KMS-11 (cell line): ENCODE measurements around the gene SMARCA4.
"Not testable (repeated sequence)": the region's sequence is repeated elsewhere in the genome, so short reads cannot be mapped to it uniquely, and the experiment has no call there.

Experiments used
- H2AFZ ChIP-seq: fragments of 200-600 bp; sonication (generic); 2 replicates; pipeline ENCODE4 v1.6.1; 2016; ENCODE audit warnings: antibody characterized with exemption, mixed run types, low read depth
- H3K27ac ChIP-seq: fragments of 200-600 bp; sonication (generic); 2 replicates; pipeline ENCODE4 v1.6.1; 2016; ENCODE audit warnings: mild to moderate bottlenecking, mixed run types
- H3K27me3 ChIP-seq: fragments of 200-600 bp; sonication (generic); 2 replicates; pipeline ENCODE4 v1.6.1; 2017; ENCODE audit warnings: mild to moderate bottlenecking, low read depth, mixed run types, moderate library complexity; ENCODE audit not compliant: insufficient read depth
- H3K36me3 ChIP-seq: fragments of 200-600 bp; sonication (generic); 2 replicates; pipeline ENCODE4 v1.6.1; 2017; ENCODE audit warnings: mild to moderate bottlenecking, mixed run types; ENCODE audit not compliant: insufficient read depth
- H3K4me1 ChIP-seq: fragments of 200-600 bp; sonication (generic); 2 replicates; pipeline ENCODE4 v1.6.1; 2016; ENCODE audit warnings: mild to moderate bottlenecking, low read depth, mixed run types; ENCODE audit not compliant: poor library complexity, severe bottlenecking
- H3K4me2 ChIP-seq: fragments of 200-600 bp; sonication (generic); 2 replicates; pipeline ENCODE4 v1.7.0; 2016; ENCODE audit warnings: mild to moderate bottlenecking, mixed run types
- H3K4me3 ChIP-seq: fragments of 200-600 bp; sonication (generic); IDR thresholded peaks from 2 replicates; pipeline ENCODE4 v1.6.1; 2017; ENCODE audit warnings: low read depth, low read length, mixed read lengths; ENCODE audit not compliant: insufficient read depth
- H3K79me2 ChIP-seq: fragments of 200-600 bp; sonication (generic); 2 replicates; pipeline ENCODE4 v1.6.1; 2016; ENCODE audit warnings: low read depth, mixed run types; ENCODE audit not compliant: insufficient read depth
- H3K9ac ChIP-seq: fragments of 200-600 bp; sonication (generic); 2 replicates; pipeline ENCODE4 v1.6.1; 2016; ENCODE audit warnings: mild to moderate bottlenecking, mixed run types
- H4K20me1 ChIP-seq: fragments of 200-600 bp; sonication (generic); 2 replicates; pipeline ENCODE4 v1.6.1; 2016; ENCODE audit warnings: mild to moderate bottlenecking, mixed run types; ENCODE audit not compliant: insufficient read depth
- TF ChIP-seq, protein P1 (sequence below): fragments of 200-600 bp; sonication (generic); conservative IDR thresholded peaks from 2 replicates; pipeline ENCODE4 v1.6.1; 2017; ENCODE audit warnings: low read depth, mild to moderate bottlenecking, antibody characterized with exemption, low read length, moderate library complexity, mixed read lengths

SMARCA4 gene

DNA sequence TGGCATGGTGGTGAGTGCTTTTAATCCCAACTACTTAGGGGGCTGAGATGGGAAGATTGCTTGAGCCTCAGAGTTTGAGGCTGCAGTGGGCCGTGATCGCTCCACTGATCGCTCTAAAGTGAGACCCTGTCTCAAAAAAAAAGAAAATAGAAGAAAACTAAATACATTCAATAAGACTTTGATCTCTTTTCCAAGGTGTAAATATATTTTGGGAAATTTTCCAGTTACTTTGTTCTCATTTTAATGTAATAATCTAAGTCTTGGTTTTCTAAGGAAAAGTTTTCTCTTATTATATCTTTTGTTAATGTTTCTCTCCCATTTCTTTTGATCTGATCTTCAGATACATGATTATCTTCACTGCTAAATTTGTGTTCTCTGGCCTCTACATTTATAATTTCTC, 138.0 kb downstream of the SMARCA4 start:
- Histone ChIP-seq H3K79me2 (peaks cover 71% of the 10 kb centered on the region), H3K4me1 (peaks cover 39% of the 10 kb centered on the region), H3K36me3 (peaks cover 19% of the 10 kb centered on the region; the same call in 1 of the 2 replicates)

DNA sequence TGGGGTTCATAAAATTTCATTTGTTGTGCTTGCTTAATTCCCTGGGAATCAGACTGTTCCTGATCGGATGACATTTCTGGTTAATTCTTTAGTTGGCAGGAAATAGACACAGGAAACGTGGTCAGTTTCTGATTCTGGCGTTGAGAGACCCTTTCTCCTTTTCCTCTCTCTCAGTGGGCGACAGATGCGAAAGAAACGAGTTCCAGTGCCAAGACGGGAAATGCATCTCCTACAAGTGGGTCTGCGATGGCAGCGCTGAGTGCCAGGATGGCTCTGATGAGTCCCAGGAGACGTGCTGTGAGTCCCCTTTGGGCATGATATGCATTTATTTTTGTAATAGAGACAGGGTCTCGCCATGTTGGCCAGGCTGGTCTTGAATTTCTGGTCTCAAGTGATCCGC, 139.2 kb downstream of the SMARCA4 start:
- TF ChIP-seq, protein P1, sequence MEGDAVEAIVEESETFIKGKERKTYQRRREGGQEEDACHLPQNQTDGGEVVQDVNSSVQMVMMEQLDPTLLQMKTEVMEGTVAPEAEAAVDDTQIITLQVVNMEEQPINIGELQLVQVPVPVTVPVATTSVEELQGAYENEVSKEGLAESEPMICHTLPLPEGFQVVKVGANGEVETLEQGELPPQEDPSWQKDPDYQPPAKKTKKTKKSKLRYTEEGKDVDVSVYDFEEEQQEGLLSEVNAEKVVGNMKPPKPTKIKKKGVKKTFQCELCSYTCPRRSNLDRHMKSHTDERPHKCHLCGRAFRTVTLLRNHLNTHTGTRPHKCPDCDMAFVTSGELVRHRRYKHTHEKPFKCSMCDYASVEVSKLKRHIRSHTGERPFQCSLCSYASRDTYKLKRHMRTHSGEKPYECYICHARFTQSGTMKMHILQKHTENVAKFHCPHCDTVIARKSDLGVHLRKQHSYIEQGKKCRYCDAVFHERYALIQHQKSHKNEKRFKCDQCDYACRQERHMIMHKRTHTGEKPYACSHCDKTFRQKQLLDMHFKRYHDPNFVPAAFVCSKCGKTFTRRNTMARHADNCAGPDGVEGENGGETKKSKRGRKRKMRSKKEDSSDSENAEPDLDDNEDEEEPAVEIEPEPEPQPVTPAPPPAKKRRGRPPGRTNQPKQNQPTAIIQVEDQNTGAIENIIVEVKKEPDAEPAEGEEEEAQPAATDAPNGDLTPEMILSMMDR, result no peak
- Histone ChIP-seq H3K4me3 (no peak overlapping the region), H3K4me2 (no peak overlapping the region), H3K27ac (no peak overlapping the region), H3K79me2 (peaks cover 59% of the 10 kb centered on the region), H4K20me1 (peaks cover 16% of the 10 kb centered on the region), H3K4me1 (peaks cover 30% of the 10 kb centered on the region), H3K36me3 (peaks cover 17% of the 10 kb centered on the region; the same call in 1 of the 2 replicates), H2AFZ (no peak overlapping the region), H3K9ac (no peak overlapping the region), H3K27me3 (no peaks in the 10 kb centered on the region)

More for the DNA sequence above, 138.0 kb downstream of the SMARCA4 start:
- TF ChIP-seq, protein P1, result no peak
- Histone ChIP-seq H2AFZ (no peak overlapping the region), H3K27ac (no peak overlapping the region), H3K4me2 (no peak overlapping the region), H4K20me1 (peaks cover 24% of the 10 kb centered on the region), H3K27me3 (no peaks in the 10 kb centered on the region), H3K9ac (no peak overlapping the region), H3K4me3 (no peak overlapping the region)

DNA sequence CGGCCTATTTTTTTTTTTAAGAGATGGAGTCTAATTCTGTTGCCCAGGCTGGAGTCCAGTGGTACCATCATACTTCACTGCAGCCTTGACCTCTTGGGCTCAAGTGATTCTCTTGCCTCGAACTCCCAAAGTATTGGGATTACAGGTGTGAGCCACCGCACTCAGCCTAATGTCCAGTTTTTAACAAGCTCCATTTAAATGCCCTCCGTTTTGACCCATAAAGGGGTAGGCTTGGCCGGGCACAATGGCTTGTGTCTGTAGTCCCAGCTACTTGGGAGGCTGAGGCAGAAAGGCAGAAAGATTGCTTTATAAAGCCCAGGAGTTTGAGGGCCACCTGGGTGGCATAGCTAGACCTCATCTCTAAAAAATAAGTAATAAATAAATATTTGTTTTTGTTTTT, 140.2 kb downstream of the SMARCA4 start:
- H3K9ac ChIP-seq, result no peak overlapping the region
- H4K20me1 ChIP-seq, result 0 out of 2 replicates have a peak, but pooled peaks cover 8% of the 10 kb centered on the region
- H2AFZ ChIP-seq, result no peak overlapping the region
- no peaks in the 10 kb centered on the region for H3K27me3 ChIP-seq
- no peak overlapping the region for H3K4me3 ChIP-seq
- H3K27ac ChIP-seq, result no peak overlapping the region
- H3K4me2 ChIP-seq, result no peak overlapping the region
- H3K4me1 ChIP-seq, result peaks cover 21% of the 10 kb centered on the region
- H3K79me2 ChIP-seq, result peaks cover 49% of the 10 kb centered on the region
- TF ChIP-seq, protein P1, result no peak
- peaks cover 15% of the 10 kb centered on the region; the same call in 1 of the 2 replicates for H3K36me3 ChIP-seq

DNA sequence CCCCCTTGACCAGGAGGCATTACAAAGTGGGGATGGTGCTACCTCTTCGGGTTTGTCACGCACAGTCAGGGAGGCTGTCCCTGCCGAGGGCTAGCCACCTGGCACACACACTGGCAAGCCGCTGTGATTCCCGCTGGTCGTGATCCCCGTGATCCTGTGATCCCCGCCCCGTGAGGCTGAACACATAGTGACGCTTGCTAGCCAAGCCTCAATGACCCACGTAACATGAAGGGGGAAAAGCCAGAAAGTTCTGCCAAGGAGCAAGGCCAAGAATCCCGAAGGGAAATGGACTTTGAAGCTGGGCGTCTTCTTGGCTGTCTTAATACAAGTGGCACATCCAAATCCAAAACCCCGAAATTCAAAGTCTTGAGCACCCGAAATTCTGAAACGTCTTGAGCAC, 142.1 kb downstream of the SMARCA4 start:
- peaks cover 31% of the 10 kb centered on the region; the same call in 1 of the 2 replicates for H3K79me2 ChIP-seq
- no peaks in the 10 kb centered on the region for H3K27me3 ChIP-seq
- peaks cover 18% of the 10 kb centered on the region; the same call in 1 of the 2 replicates for H3K36me3 ChIP-seq
- no peak overlapping the region for H3K4me2 ChIP-seq
- no peak overlapping the region for H3K27ac ChIP-seq
- peaks cover 14% of the 10 kb centered on the region for H3K4me1 ChIP-seq
- H2AFZ ChIP-seq, result no peak overlapping the region
- TF ChIP-seq, protein P1, result no peak
- no peak overlapping the region for H3K4me3 ChIP-seq
- no peak overlapping the region for H3K9ac ChIP-seq
- H4K20me1 ChIP-seq, result 0 out of 2 replicates have a peak, but pooled peaks cover 6% of the 10 kb centered on the region

DNA sequence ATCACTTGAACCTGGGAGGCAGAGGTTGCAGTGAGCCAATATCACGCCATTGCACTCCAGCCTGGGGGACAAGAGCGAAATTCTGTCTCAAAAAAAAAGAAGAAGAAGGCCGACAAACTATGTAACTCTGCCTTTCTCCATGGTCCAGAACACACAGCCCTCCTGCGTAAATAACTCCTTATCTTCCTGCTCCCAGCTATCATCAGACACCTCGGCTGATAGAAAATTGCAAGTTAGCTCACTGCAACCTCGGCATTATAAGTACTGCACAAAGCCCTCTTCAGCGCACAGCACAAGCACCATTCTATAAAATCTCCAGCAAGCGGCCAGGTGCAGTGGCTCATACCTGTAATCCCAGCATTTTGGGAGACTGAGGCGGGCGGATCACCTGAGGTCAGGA, 142.8 kb downstream of the SMARCA4 start:
- H3K79me2 ChIP-seq, result peaks cover 28% of the 10 kb centered on the region; the same call in 1 of the 2 replicates
- H4K20me1 ChIP-seq, H3K4me3 ChIP-seq, H2AFZ ChIP-seq, H3K4me1 ChIP-seq, H3K4me2 ChIP-seq, H3K27ac ChIP-seq, H3K27me3 ChIP-seq, H3K9ac ChIP-seq: not testable (repeated sequence)
- peaks cover 22% of the 10 kb centered on the region; the same call in 1 of the 2 replicates for H3K36me3 ChIP-seq
